Kidney (tissue), 14 donors: ENCODE data around the gene HMGN3. TPM values are rescaled to one million over a fixed set of nuclear protein-coding genes. Genes with fewer than 3 reads are reported as not detected.

ENCODE experiments used
- DNase-seq, 5 donors: peaks; one replicate each; pipeline ENCODE4 v3.0.0-alpha.2; 2013 to 2020
- FAIRE-seq: peaks from 2 replicates; lab custom pipeline; 2012; peaks lifted over from hg19 to GRCh38; lab: Jason Lieb, UNC
- H3K27ac ChIP-seq, 2 donors: one replicate each; pipeline ENCODE4 v1.7.0; 2013; ENCODE audit warnings: low read depth in 2 of 2, low read length in 2 of 2, inconsistent platforms in 1 of 2
- H3K27me3 ChIP-seq: one replicate; pipeline ENCODE4 v1.7.1; 2013; ENCODE audit warnings: low read length, inconsistent platforms; ENCODE audit not compliant: control insufficient read depth, insufficient read depth
- H3K36me3 ChIP-seq, 3 donors: one replicate each; pipeline versions ENCODE4 v1.7.0 to v1.7.1; 2013; ENCODE audit warnings: low read length in 3 of 3, control low read depth in 1 of 3, inconsistent platforms in 1 of 3; ENCODE audit not compliant: insufficient read depth in 3 of 3, control insufficient read depth in 2 of 3
- H3K4me1 ChIP-seq, 3 donors: one replicate each; pipeline versions ENCODE4 v1.7.0 to v1.7.1; 2013; ENCODE audit warnings: low read length in 3 of 3, inconsistent platforms in 1 of 3, low read depth in 1 of 3; ENCODE audit not compliant: control insufficient read depth in 2 of 3, insufficient read depth in 2 of 3
- H3K4me3 ChIP-seq, 3 donors: one replicate each; pipeline versions ENCODE4 v1.7.0 to v1.8.1; 2013; ENCODE audit warnings: low read length in 3 of 3, control low read depth in 1 of 3, inconsistent platforms in 1 of 3
- H3K9ac ChIP-seq, 3 donors: one replicate each; pipeline versions ENCODE4 v1.7.0 to v1.7.1; 2013; ENCODE audit warnings: low read length in 3 of 3, control low read depth in 1 of 3, inconsistent platforms in 1 of 3
- H3K9me3 ChIP-seq, 3 donors: one replicate each; pipeline versions ENCODE4 v1.7.0 to v1.7.1; 2013; ENCODE audit warnings: low read length in 3 of 3, control low read depth in 1 of 3, inconsistent platforms in 1 of 3; ENCODE audit not compliant: control insufficient read depth in 2 of 3, insufficient read depth in 1 of 3
- intact Hi-C: fragments of 100-400 bp; cut with DNase I; formaldehyde crosslinking; loops from one replicate; pipeline ENCODE4 v1.11.1; 2022
- polyA plus RNA-seq: library from polyadenylated mRNA; stranded (reverse); fragments of 350-450 nt; fragmentation: Illumina TruSeq; extraction: RNeasy Lipid Tissue Mini Kit (QIAGEN cat#74804); gene quantifications from one replicate; pipeline ENCODE4 v1.2.3, GENCODE V29; 2014; ENCODE audit warnings: low read depth, low replicate concordance; ENCODE audit not compliant: insufficient read depth
- total RNA-seq: library from RNA; stranded (reverse); fragmentation: NEBNext Ultra II Directional; extraction: Animal tissue kit (Norgen Biotek cat#: 25700); gene quantifications from one replicate; pipeline ENCODE4 v1.2.1, GENCODE V29; 2021
- TF ChIP-seq, protein P1 (sequence below): IDR thresholded peaks from 3 replicates; pipeline ENCODE4 v1.5.1; 2012; ENCODE audit warnings: mild to moderate bottlenecking, moderate library complexity, borderline replicate concordance; ENCODE audit not compliant: insufficient read depth; ENCODE audit errors: extremely low read depth
- donor health status: control.
- donor health status: control.
- donor health status: control.
- donor health status: control.
- donor health status: control.
- donor health status: DM: yes; HTN: yes; CAD: no.
- donor health status: Normal renal cell carcinoma (clear cell type).

The HMGN3 gene
- total and polyA plus RNA-seq, 2 donors from 2014 or later: 110 to 314 TPM

- TF ChIP-seq, protein P1, sequence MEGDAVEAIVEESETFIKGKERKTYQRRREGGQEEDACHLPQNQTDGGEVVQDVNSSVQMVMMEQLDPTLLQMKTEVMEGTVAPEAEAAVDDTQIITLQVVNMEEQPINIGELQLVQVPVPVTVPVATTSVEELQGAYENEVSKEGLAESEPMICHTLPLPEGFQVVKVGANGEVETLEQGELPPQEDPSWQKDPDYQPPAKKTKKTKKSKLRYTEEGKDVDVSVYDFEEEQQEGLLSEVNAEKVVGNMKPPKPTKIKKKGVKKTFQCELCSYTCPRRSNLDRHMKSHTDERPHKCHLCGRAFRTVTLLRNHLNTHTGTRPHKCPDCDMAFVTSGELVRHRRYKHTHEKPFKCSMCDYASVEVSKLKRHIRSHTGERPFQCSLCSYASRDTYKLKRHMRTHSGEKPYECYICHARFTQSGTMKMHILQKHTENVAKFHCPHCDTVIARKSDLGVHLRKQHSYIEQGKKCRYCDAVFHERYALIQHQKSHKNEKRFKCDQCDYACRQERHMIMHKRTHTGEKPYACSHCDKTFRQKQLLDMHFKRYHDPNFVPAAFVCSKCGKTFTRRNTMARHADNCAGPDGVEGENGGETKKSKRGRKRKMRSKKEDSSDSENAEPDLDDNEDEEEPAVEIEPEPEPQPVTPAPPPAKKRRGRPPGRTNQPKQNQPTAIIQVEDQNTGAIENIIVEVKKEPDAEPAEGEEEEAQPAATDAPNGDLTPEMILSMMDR: no peak
- no peak for FAIRE-seq
- Histone ChIP-seq H3K9me3 (no peaks in the 10 kb centered on the region), H3K9ac (no peak overlapping the region), H3K4me3 (no peak overlapping the region), H3K27ac (no peak overlapping the region), H3K36me3 (no peaks in the 10 kb centered on the region), H3K27me3 (no peaks in the 10 kb centered on the region), H3K4me1 (no peaks in the 10 kb centered on the region)
- intact Hi-C loops: no loop called here
- DNase-seq: no peak
Measured at GRCh38 chr6:79167931-79168694, 66.4 kb downstream of the HMGN3 start.

- Histone ChIP-seq H3K4me3 (no peak overlapping the region), H3K9me3 (no peaks in the 10 kb centered on the region), H3K4me1 (peaks cover 0 to 3% (median 0%) of the 10 kb centered on the region in 3 donors), H3K36me3 (no peaks in the 10 kb centered on the region), H3K27me3 (no peaks in the 10 kb centered on the region), H3K9ac (no peak overlapping the region), H3K27ac (no peak overlapping the region)
- DNase-seq: no peak
- TF ChIP-seq, protein P1: no peak
- intact Hi-C loops: no loop called here
- no peak for FAIRE-seq
Measured at GRCh38 chr6:79159846-79160245, 74.6 kb downstream of the HMGN3 start.

GRCh38 chr6:79158856-79159516, 75.5 kb downstream of the HMGN3 start:
- Histone ChIP-seq H3K4me1 (peaks cover 0 to 3% (median 0%) of the 10 kb centered on the region in 3 donors), H3K4me3 (no peak overlapping the region), H3K9ac (no peak overlapping the region), H3K9me3 (no peaks in the 10 kb centered on the region), H3K27ac (no peak overlapping the region), H3K27me3 (no peaks in the 10 kb centered on the region), H3K36me3 (no peaks in the 10 kb centered on the region)
- intact Hi-C loops: no loop called here
- no peak for FAIRE-seq
- DNase-seq: peak in 2 of 5 donors; percentile 45 to 59
- TF ChIP-seq, protein P1: no peak
